ENCODE results near the gene ELOVL7. TPM values are rescaled to one million over a fixed set of nuclear protein-coding genes. Genes with fewer than 3 reads are reported as not detected.
"Not testable (repeated sequence)": the region's sequence is repeated elsewhere in the genome, so short reads cannot be mapped to it uniquely, and the experiment has no call there.

The ELOVL7 gene
- total RNA-seq, 1 donor from 2014 or later, result 4.4 TPM

- H3K36me3 Mint-ChIP-seq (ENCODE audit: low read depth, unreplicated experiment), result no peaks in the 10 kb centered on the region
- no peaks in the 10 kb centered on the region for H3K9me3 Mint-ChIP-seq (ENCODE audit: unreplicated experiment)
- DNase-seq (ENCODE audit: low spot score), result no peak
- peaks cover 4% of the 10 kb centered on the region for H3K4me1 Mint-ChIP-seq (ENCODE audit: unreplicated experiment)
- H3K27ac Mint-ChIP-seq (ENCODE audit: unreplicated experiment), result no peak overlapping the region
- H3K4me3 Mint-ChIP-seq (ENCODE audit: unreplicated experiment), result no peak overlapping the region
- TF ChIP-seq CTCF (IDR thresholded peaks at IDR 0.05; ENCODE audit: unreplicated experiment), result no peak
- peaks cover 2% of the 10 kb centered on the region for H3K27me3 Mint-ChIP-seq (ENCODE audit: unreplicated experiment)
Measured at GRCh38 chr5:60802986-60803385, 41.1 kb downstream of the ELOVL7 start.

DNA sequence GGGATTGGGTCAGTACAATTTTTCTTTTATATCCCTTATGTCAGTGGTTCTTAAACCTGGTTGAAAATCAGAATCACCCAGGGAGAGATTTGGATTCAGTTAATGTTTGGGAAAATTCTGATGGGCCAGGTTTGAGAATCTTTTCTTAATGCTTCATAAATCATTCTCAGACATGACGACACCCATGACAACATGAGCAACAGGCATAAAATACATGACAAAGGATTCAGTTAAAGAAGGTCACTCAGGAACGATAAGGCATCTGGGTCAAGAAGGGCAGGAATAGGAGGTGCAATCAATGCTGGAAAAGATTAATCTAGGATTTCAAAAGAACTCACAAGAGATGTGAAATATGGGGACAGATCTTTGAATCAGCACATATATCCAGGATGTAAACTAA lies 41.8 kb downstream of the ELOVL7 start:
- H3K27ac Mint-ChIP-seq (ENCODE audit: unreplicated experiment), result no peak overlapping the region
- H3K4me3 Mint-ChIP-seq (ENCODE audit: unreplicated experiment), result no peak overlapping the region
- no peak for TF ChIP-seq CTCF (IDR thresholded peaks at IDR 0.05; ENCODE audit: unreplicated experiment)
- no peak for DNase-seq (ENCODE audit: low spot score)
- H3K27me3 Mint-ChIP-seq (ENCODE audit: unreplicated experiment), result peaks cover 2% of the 10 kb centered on the region
- H3K36me3 Mint-ChIP-seq (ENCODE audit: low read depth, unreplicated experiment), result no peaks in the 10 kb centered on the region
- peaks cover 8% of the 10 kb centered on the region for H3K4me1 Mint-ChIP-seq (ENCODE audit: unreplicated experiment)
- H3K9me3 Mint-ChIP-seq (ENCODE audit: unreplicated experiment), result no peaks in the 10 kb centered on the region

DNA sequence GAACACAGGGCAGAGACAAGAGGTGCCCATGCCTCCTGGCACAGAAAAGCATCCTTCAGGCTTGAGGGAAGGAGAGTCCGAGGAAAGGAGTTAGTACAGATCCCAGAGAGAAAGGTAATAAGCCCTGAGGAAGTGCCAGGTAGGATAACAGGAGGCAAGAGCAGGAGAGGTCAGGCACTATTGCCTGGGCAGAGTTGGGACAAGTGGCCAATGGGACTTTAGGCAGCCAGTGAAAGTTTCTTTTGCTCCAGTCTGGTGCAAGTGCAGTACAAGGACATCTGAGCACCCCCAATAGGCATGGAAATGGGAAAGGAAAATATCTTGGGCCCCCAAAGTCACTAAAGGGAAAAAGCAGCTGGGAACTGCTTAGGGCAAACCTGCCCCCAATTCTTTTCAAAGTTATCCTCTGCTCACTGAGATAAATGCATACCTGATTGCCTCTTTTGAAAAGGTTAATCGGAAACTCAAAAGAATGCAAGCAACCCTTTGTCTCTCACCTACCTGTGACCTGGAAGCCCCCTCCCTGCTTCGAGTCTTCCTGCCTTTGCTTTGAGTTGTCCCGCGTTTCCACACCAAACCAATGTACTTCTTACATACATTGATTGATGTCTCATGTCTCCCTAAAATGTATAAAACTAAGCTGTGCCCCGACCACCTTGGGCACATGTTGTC lies 46.5 kb downstream of the ELOVL7 start:
- no peaks in the 10 kb centered on the region for H3K9me3 Mint-ChIP-seq (ENCODE audit: unreplicated experiment)
- no peak overlapping the region for H3K27ac Mint-ChIP-seq (ENCODE audit: unreplicated experiment)
- H3K4me1 Mint-ChIP-seq (ENCODE audit: unreplicated experiment), result peaks cover 6% of the 10 kb centered on the region
- peaks cover 6% of the 10 kb centered on the region for H3K36me3 Mint-ChIP-seq (ENCODE audit: low read depth, unreplicated experiment)
- no peak for TF ChIP-seq CTCF (IDR thresholded peaks at IDR 0.05; ENCODE audit: unreplicated experiment)
- DNase-seq (ENCODE audit: low spot score), result no peak
- H3K4me3 Mint-ChIP-seq (ENCODE audit: unreplicated experiment), result no peak overlapping the region
- no peaks in the 10 kb centered on the region for H3K27me3 Mint-ChIP-seq (ENCODE audit: unreplicated experiment)

DNA sequence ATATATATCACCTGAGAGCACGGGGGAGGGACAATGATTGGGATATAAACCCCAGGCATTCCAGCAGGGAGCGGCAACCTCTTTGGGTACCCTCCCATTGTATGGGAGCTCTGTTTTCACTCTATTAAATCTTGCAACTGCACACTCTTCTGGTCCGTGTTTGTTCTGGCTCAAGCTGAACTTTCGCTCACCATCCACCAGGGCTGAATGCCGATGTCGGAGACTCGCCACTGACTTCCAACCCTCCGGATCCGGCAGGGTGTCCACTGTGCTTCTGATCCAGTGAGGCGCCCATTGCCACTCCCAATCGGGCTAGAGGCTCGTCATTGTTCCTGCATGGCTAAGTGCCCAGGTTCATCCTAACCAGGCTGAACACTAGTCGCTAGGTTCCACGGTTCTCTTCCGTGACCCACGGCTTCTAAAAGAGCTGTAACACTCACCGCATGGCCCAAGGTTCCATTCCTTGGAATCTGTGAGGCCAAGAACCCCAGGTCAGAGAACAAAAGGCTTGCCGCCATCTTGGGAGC lies 48.6 kb downstream of the ELOVL7 start:
- not testable (repeated sequence) for H3K36me3 Mint-ChIP-seq (ENCODE audit: low read depth, unreplicated experiment); H3K27ac Mint-ChIP-seq (ENCODE audit: unreplicated experiment)

DNA sequence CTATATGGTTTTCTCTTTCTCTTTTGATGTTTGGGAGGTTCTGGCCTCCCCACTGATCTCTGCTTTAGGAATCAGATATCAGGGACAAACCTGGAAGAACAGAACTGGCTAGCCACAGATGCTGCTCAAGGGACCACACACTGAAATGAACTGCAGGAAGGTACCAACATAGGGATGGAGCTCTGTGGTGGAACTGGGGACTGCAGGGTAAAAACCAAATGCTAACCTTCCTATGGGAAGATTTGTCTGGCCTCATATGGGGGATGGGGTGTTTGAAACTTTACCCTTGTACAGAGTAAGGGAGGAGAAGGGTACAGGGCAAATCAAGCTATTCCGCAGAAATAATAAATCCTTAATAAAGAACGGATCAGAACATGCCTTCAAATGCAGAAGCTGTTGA lies 49.4 kb downstream of the ELOVL7 start:
- DNase-seq (ENCODE audit: low spot score), result no peak
- TF ChIP-seq CTCF (IDR thresholded peaks at IDR 0.05; ENCODE audit: unreplicated experiment), result no peak
- Mint-ChIP-seq H3K27ac (ENCODE audit: unreplicated experiment) (no peak overlapping the region), H3K9me3 (ENCODE audit: unreplicated experiment) (no peaks in the 10 kb centered on the region), H3K4me1 (ENCODE audit: unreplicated experiment) (peaks cover 6% of the 10 kb centered on the region), H3K4me3 (ENCODE audit: unreplicated experiment) (no peak overlapping the region), H3K36me3 (ENCODE audit: low read depth, unreplicated experiment) (peaks cover 6% of the 10 kb centered on the region), H3K27me3 (ENCODE audit: unreplicated experiment) (no peaks in the 10 kb centered on the region)

More for the DNA sequence above, 48.6 kb downstream of the ELOVL7 start:
- H3K4me3 Mint-ChIP-seq (ENCODE audit: unreplicated experiment); H3K9me3 Mint-ChIP-seq (ENCODE audit: unreplicated experiment); H3K27me3 Mint-ChIP-seq (ENCODE audit: unreplicated experiment); H3K4me1 Mint-ChIP-seq (ENCODE audit: unreplicated experiment); DNase-seq (ENCODE audit: low spot score): not testable (repeated sequence)

Measured in endothelial cell (in vitro differentiated cells).